Liver (tissue), 9 donors: ENCODE data around the gene SLC25A48. TPM values are rescaled to one million over a fixed set of nuclear protein-coding genes. Genes with fewer than 3 reads are reported as not detected.

ENCODE experiments used
- DNase-seq: peaks from one replicate; pipeline ENCODE4 v3.0.0-alpha.2; 2017; ENCODE audit warnings: low spot score
- H3K27ac ChIP-seq, 2 donors: one replicate each; pipeline ENCODE4 v1.7.0; 2013; ENCODE audit warnings: inconsistent platforms in 2 of 2, low read length in 2 of 2, control low read depth in 1 of 2, low read depth in 1 of 2, mild to moderate bottlenecking in 1 of 2
- H3K27me3 ChIP-seq, 4 donors: one replicate each; pipeline versions ENCODE4 v1.6.1 to v1.7.0; 2013; ENCODE audit warnings: low read length in 3 of 4, inconsistent platforms in 1 of 4, mild to moderate bottlenecking in 1 of 4, moderate library complexity in 1 of 4; ENCODE audit not compliant: control insufficient read depth in 4 of 4, insufficient read depth in 4 of 4
- H3K36me3 ChIP-seq, 4 donors: one replicate each; pipeline versions ENCODE4 v1.6.1 to v1.7.0; 2013; ENCODE audit warnings: low read length in 3 of 4, mild to moderate bottlenecking in 3 of 4, low read depth in 1 of 4, moderate library complexity in 1 of 4; ENCODE audit not compliant: control insufficient read depth in 4 of 4, insufficient read depth in 3 of 4
- H3K4me1 ChIP-seq, 4 donors: one replicate each; pipeline versions ENCODE4 v1.6.1 to v1.7.0; 2013; ENCODE audit warnings: low read length in 3 of 4, mild to moderate bottlenecking in 3 of 4, moderate library complexity in 1 of 4; ENCODE audit not compliant: control insufficient read depth in 4 of 4, insufficient read depth in 4 of 4
- H3K4me3 ChIP-seq, 3 donors: one replicate each; pipeline versions ENCODE4 v1.6.1 to v1.7.0; 2013; ENCODE audit warnings: low read length in 3 of 3, control low read depth in 1 of 3, low read depth in 1 of 3, mild to moderate bottlenecking in 1 of 3
- H3K9ac ChIP-seq, 2 donors: one replicate each; pipeline ENCODE4 v1.7.0; 2013; ENCODE audit warnings: low read length in 2 of 2, mild to moderate bottlenecking in 2 of 2, moderate library complexity in 2 of 2, control low read depth in 1 of 2, low read depth in 1 of 2
- H3K9me3 ChIP-seq, 4 donors: one replicate each; pipeline versions ENCODE4 v1.6.1 to v1.7.0; 2013; ENCODE audit warnings: low read length in 3 of 4; ENCODE audit not compliant: control insufficient read depth in 4 of 4
- CTCF ChIP-seq: fragments of 150-350 bp; IDR thresholded peaks from 2 replicates; pipeline ENCODE4 v1.5.1; 2017; ENCODE audit warnings: improper control_type of control experiment, low read depth, low read length; ENCODE audit not compliant: missing input control
- FOXA1 ChIP-seq: IDR thresholded peaks from 2 replicates; pipeline ENCODE4 v1.6.1; 2016; ENCODE audit warnings: antibody characterized with exemption
- FOXA2 ChIP-seq: IDR thresholded peaks from 2 replicates; pipeline ENCODE4 v1.6.1; 2016; ENCODE audit warnings: antibody characterized with exemption
- HNF4A ChIP-seq, 2 donors: conservative IDR thresholded peaks; 2 replicates each; pipeline ENCODE4 v1.6.1; 2016; ENCODE audit warnings: antibody characterized with exemption in 2 of 2, mild to moderate bottlenecking in 2 of 2
- HNF4G ChIP-seq: IDR thresholded peaks from 2 replicates; pipeline ENCODE4 v1.6.1; 2016; ENCODE audit warnings: antibody characterized with exemption
- JUND ChIP-seq, 2 donors: IDR thresholded peaks; 2 replicates each; pipeline ENCODE4 v1.6.1; 2016; ENCODE audit warnings: antibody characterized with exemption in 2 of 2
- NR2F2 ChIP-seq: IDR thresholded peaks from 2 replicates; pipeline ENCODE4 v1.6.1; 2016; ENCODE audit warnings: antibody characterized with exemption
- RAD21 ChIP-seq, 2 donors: IDR thresholded peaks; 2 replicates each; pipeline ENCODE4 v1.6.1; 2016; ENCODE audit warnings: antibody characterized with exemption in 2 of 2, mild to moderate bottlenecking in 2 of 2
- RXRA ChIP-seq, 2 donors: IDR thresholded peaks; 2 replicates each; pipeline ENCODE4 v1.6.1; 2017 to 2018; ENCODE audit warnings: antibody characterized with exemption in 2 of 2, mild to moderate bottlenecking in 1 of 2
- SP1 ChIP-seq: IDR thresholded peaks from 2 replicates; pipeline ENCODE4 v1.6.1; 2018; ENCODE audit warnings: antibody characterized with exemption, mild to moderate bottlenecking
- TAF1 ChIP-seq: conservative IDR thresholded peaks from 2 replicates; pipeline ENCODE4 v1.6.1; 2016; ENCODE audit warnings: antibody characterized with exemption, mild to moderate bottlenecking
- YY1 ChIP-seq: IDR thresholded peaks from 2 replicates; pipeline ENCODE4 v1.6.1; 2016; ENCODE audit warnings: antibody characterized with exemption, mild to moderate bottlenecking
- ZBTB33 ChIP-seq: IDR thresholded peaks from 2 replicates; pipeline ENCODE4 v1.6.1; 2016; ENCODE audit warnings: antibody characterized with exemption
- WGBS: extraction: QIAGEN DNeasy Blood & Tissue Kit; methylation state at CpG from one replicate; pipeline ENCODE4 v1.1.7; 2013; 5-methylcytosine and 5-hydroxymethylcytosine counted together
- polyA plus RNA-seq, 2 donors: library from polyadenylated mRNA; stranded (reverse) in 1 of 2; unstranded in 1 of 2; fragments of 200-250 nt in 1 of 2; fragments of >200 nt in 1 of 2; fragmentation: Nextera tagmentation in 1 of 2; extraction: Ambion mirVana in 1 of 2; gene quantifications; one replicate each; pipeline versions ENCODE4 v1.2.1 to v1.2.3, GENCODE V29; 2013 to 2015
- total RNA-seq, 2 donors: library from RNA; depleted of rRNA; stranded (reverse); fragments of >200 nt; gene quantifications; one replicate each; pipeline ENCODE4 v1.2.3, GENCODE V29; 2014
- TF ChIP-seq, protein P1 (sequence below): IDR thresholded peaks from 2 replicates; pipeline ENCODE4 v1.6.1; 2016; ENCODE audit warnings: antibody characterized with exemption
- TF ChIP-seq, protein P2 (sequence below): IDR thresholded peaks from 2 replicates; pipeline ENCODE4 v1.6.1; 2016; ENCODE audit warnings: antibody characterized with exemption
- donor health status: healthy.
- donor health status: healthy.
- donor health status: healthy.
- donor health status: healthy.
- donor health status: healthy.

SLC25A48 gene
- total and polyA plus RNA-seq, 4 donors, result 0.24 to 1.1 (median 0.72) TPM

- no peaks in the 10 kb centered on the region for H3K9me3 ChIP-seq
- WGBS, result 75% methylated on average over 2 of the region's 2 CpGs
- peaks cover 0 to 2% (median 0%) of the 10 kb centered on the region in 4 donors for H3K4me1 ChIP-seq
These were observed 60.3 kb downstream of the SLC25A48 start for GRCh38 chr5:135894789-135895188.

GRCh38 chr5:135895474-135896006 lies 61.1 kb downstream of the SLC25A48 start, which contains the start of gene IL9:
Gene IL9 (minus strand): TSS chr5:135895841. CDS start chr5:135895816, 25 bp downstream.
- Histone ChIP-seq H3K9ac (no peak within 1 kb of the TSS), H3K4me1 (peaks cover 0 to 2% (median 0%) of the 10 kb centered on the region in 4 donors), H3K27me3 (peaks cover 0 to 2% (median 0%) of the 10 kb centered on the region in 4 donors), H3K36me3 (no peaks in the 10 kb centered on the region), H3K9me3 (no peaks in the 10 kb centered on the region), H3K4me3 (no peak within 1 kb of the TSS), H3K27ac (no peak within 1 kb of the TSS)
- peak; percentile 17 for DNase-seq
- TF ChIP-seq, protein P1, sequence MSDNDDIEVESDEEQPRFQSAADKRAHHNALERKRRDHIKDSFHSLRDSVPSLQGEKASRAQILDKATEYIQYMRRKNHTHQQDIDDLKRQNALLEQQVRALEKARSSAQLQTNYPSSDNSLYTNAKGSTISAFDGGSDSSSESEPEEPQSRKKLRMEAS, result no peak
- TF ChIP-seq JUND (IDR thresholded peaks at IDR 0.05) (no peak), SP1 (no peak), RXRA (IDR thresholded peaks at IDR 0.05) (no peak), RAD21 (IDR thresholded peaks at IDR 0.05) (no peak), FOXA2 (no peak), FOXA1 (no peak), HNF4A (conservative IDR thresholded peaks at IDR 0.05) (no peak), TAF1 (no peak), ZBTB33 (no peak)
- TF ChIP-seq, protein P2, sequence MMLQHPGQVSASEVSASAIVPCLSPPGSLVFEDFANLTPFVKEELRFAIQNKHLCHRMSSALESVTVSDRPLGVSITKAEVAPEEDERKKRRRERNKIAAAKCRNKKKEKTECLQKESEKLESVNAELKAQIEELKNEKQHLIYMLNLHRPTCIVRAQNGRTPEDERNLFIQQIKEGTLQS, result no peak
- 50% methylated on average over 7 of the region's 7 CpGs for WGBS

More at GRCh38 chr5:135894789-135895188, 60.3 kb downstream of the SLC25A48 start:
- Histone ChIP-seq H3K9ac (no peak overlapping the region), H3K27me3 (peaks cover 0 to 2% (median 0%) of the 10 kb centered on the region in 4 donors), H3K27ac (no peak overlapping the region), H3K36me3 (no peaks in the 10 kb centered on the region), H3K4me3 (no peak overlapping the region)
- TF ChIP-seq, protein P1, result no peak
- TF ChIP-seq HNF4A (conservative IDR thresholded peaks at IDR 0.05) (no peak), CTCF (no peak), HNF4G (no peak), FOXA2 (no peak), ZBTB33 (no peak), JUND (IDR thresholded peaks at IDR 0.05) (no peak), NR2F2 (no peak), SP1 (no peak), YY1 (no peak), FOXA1 (no peak)
- TF ChIP-seq, protein P2, result no peak
- peak; percentile 4 for DNase-seq
